H9 (cell line): ENCODE data around the gene SPAG5. TPM values are rescaled to one million over a fixed set of nuclear protein-coding genes. Genes with fewer than 3 reads are reported as not detected.
A peak's percentile ranks its signal among the peaks of the same experiment; 100 is the strongest.

Experiments used
- DNase-seq: peaks from one replicate; pipeline ENCODE4 v3.0.0-alpha.2; 2017
- H2AFZ ChIP-seq: one replicate; pipeline ENCODE4 v1.6.1; 2013; ENCODE audit warnings: mild to moderate bottlenecking, low read length, control low read depth, moderate library complexity
- H2AK5ac ChIP-seq: 2 replicates; pipeline ENCODE4 v1.6.1; 2013; ENCODE audit warnings: low read length, control low read depth, mixed read lengths; ENCODE audit not compliant: insufficient read length
- H2BK120ac ChIP-seq: one replicate; pipeline ENCODE4 v1.6.1; 2013; ENCODE audit warnings: low read depth, mild to moderate bottlenecking, low read length, control low read depth, inconsistent platforms; ENCODE audit not compliant: poor library complexity, severe bottlenecking
- H2BK12ac ChIP-seq: 2 replicates; pipeline ENCODE4 v1.6.1; 2013; ENCODE audit warnings: low read length, control low read depth, mixed read lengths, low read depth; ENCODE audit not compliant: insufficient read length
- H2BK15ac ChIP-seq: 2 replicates; pipeline ENCODE4 v1.6.1; 2013; ENCODE audit warnings: low read depth, low read length, control low read depth
- H2BK20ac ChIP-seq: one replicate; pipeline ENCODE4 v1.6.1; 2013; ENCODE audit warnings: low read depth, mild to moderate bottlenecking, low read length, control low read depth, inconsistent platforms; ENCODE audit not compliant: poor library complexity, severe bottlenecking
- H2BK5ac ChIP-seq: 2 replicates; pipeline ENCODE4 v1.6.1; 2013; ENCODE audit warnings: low read length, control low read depth, mixed read lengths; ENCODE audit not compliant: insufficient read length
- H3K14ac ChIP-seq: 2 replicates; pipeline ENCODE4 v1.6.1; 2013; ENCODE audit warnings: low read length, control low read depth; ENCODE audit not compliant: insufficient read depth
- H3K18ac ChIP-seq: 2 replicates; pipeline ENCODE4 v1.6.1; 2013; ENCODE audit warnings: low read depth, mild to moderate bottlenecking, mixed read lengths, low read length, control low read depth; ENCODE audit not compliant: insufficient read length
- H3K23ac ChIP-seq: 2 replicates; pipeline ENCODE4 v1.6.1; 2013; ENCODE audit warnings: low read length, control low read depth, mixed read lengths, low read depth; ENCODE audit not compliant: insufficient read length
- H3K23me2 ChIP-seq: 2 replicates; pipeline ENCODE4 v1.6.1; 2013; ENCODE audit warnings: low read depth, mild to moderate bottlenecking, mixed read lengths, low read length, control low read depth; ENCODE audit not compliant: insufficient read length, poor library complexity, severe bottlenecking
- H3K27ac ChIP-seq: 2 replicates; pipeline ENCODE4 v1.5.1; 2013; ENCODE audit warnings: low read length, control low read depth, mixed read lengths, low read depth; ENCODE audit not compliant: insufficient read length
- H3K27me3 ChIP-seq: 2 replicates; pipeline ENCODE4 v1.6.1; 2013; ENCODE audit warnings: low read length, control low read depth, inconsistent platforms; ENCODE audit not compliant: insufficient read depth
- H3K4ac ChIP-seq: 2 replicates; pipeline ENCODE4 v1.6.1; 2013; ENCODE audit warnings: low read depth, mild to moderate bottlenecking, control low read depth, inconsistent platforms, low read length, moderate library complexity
- H3K4me1 ChIP-seq: 2 replicates; pipeline ENCODE4 v1.6.1; 2013; ENCODE audit warnings: low read length, control low read depth, inconsistent platforms; ENCODE audit not compliant: insufficient read depth
- H3K4me2 ChIP-seq: 2 replicates; pipeline ENCODE4 v1.6.1; 2013; ENCODE audit warnings: low read length, control low read depth, mixed read lengths; ENCODE audit not compliant: insufficient read length, insufficient read depth
- H3K56ac ChIP-seq: 2 replicates; pipeline ENCODE4 v1.6.1; 2013; ENCODE audit warnings: low read depth, mild to moderate bottlenecking, mixed read lengths, low read length, control low read depth; ENCODE audit not compliant: insufficient read length
- H3K79me1 ChIP-seq: 2 replicates; pipeline ENCODE4 v1.6.1; 2013; ENCODE audit warnings: low read depth, mild to moderate bottlenecking, moderate library complexity, low read length, control low read depth, inconsistent platforms; ENCODE audit not compliant: insufficient read depth, poor library complexity, severe bottlenecking
- H3K79me2 ChIP-seq: 2 replicates; pipeline ENCODE4 v1.6.1; 2013; ENCODE audit warnings: low read length, control low read depth, inconsistent platforms; ENCODE audit not compliant: insufficient read depth
- H3K9ac ChIP-seq: 2 replicates; pipeline ENCODE4 v1.6.1; 2013; ENCODE audit warnings: low read length, control low read depth, mixed read lengths; ENCODE audit not compliant: insufficient read length; ENCODE audit errors: extremely low read depth
- H3K9me3 ChIP-seq: one replicate; pipeline ENCODE4 v1.6.1; 2013; ENCODE audit warnings: low read depth, low read length, inconsistent platforms; ENCODE audit not compliant: control insufficient read depth
- H3T11ph ChIP-seq: one replicate; pipeline ENCODE4 v1.6.1; 2013; ENCODE audit warnings: mild to moderate bottlenecking, low read length, control low read depth, inconsistent platforms
- H4K20me1 ChIP-seq: one replicate; pipeline ENCODE4 v1.6.1; 2013; ENCODE audit not compliant: control insufficient read depth, insufficient read length, insufficient read depth
- H4K5ac ChIP-seq: 2 replicates; pipeline ENCODE4 v1.6.1; 2013; ENCODE audit warnings: low read depth, mild to moderate bottlenecking, mixed read lengths, low read length, control low read depth; ENCODE audit not compliant: insufficient read length
- H4K8ac ChIP-seq: replicated peaks from 2 replicates; pipeline ENCODE4 v1.6.1; 2013; ENCODE audit warnings: low read length, control low read depth, mixed read lengths, low read depth; ENCODE audit not compliant: insufficient read length
- H4K91ac ChIP-seq: 2 replicates; pipeline ENCODE4 v1.6.1; 2013; ENCODE audit warnings: low read depth, mild to moderate bottlenecking, moderate library complexity, mixed read lengths, low read length, control low read depth; ENCODE audit not compliant: insufficient read length
- H3K27ac Mint-ChIP-seq, 3 experiments: 2 replicates in 2 of 3; 3 replicates in 1 of 3; pipeline ENCODE4 v1.8.0; 2020 to 2021; ENCODE audit warnings: mixed read lengths in 3 of 3, mild to moderate bottlenecking in 1 of 3, moderate library complexity in 1 of 3
- H3K27me3 Mint-ChIP-seq: 2 replicates; pipeline ENCODE4 v1.8.0; 2021; ENCODE audit warnings: low read depth, mild to moderate bottlenecking, moderate library complexity, mixed read lengths
- H3K36me3 Mint-ChIP-seq, 3 experiments: 2 replicates in 2 of 3; 3 replicates in 1 of 3; pipeline ENCODE4 v1.8.0; 2020 to 2021; ENCODE audit warnings: low read depth in 3 of 3, mixed read lengths in 3 of 3; ENCODE audit not compliant: insufficient read depth in 1 of 3
- H3K4me1 Mint-ChIP-seq, 2 experiments: 2 replicates each; pipeline ENCODE4 v1.8.0; 2020; ENCODE audit warnings: mixed read lengths in 2 of 2
- H3K4me3 Mint-ChIP-seq, 2 experiments: 2 replicates in 1 of 2; 3 replicates in 1 of 2; pipeline ENCODE4 v1.8.0; 2020 to 2021; ENCODE audit warnings: mild to moderate bottlenecking in 2 of 2, mixed read lengths in 2 of 2, moderate library complexity in 1 of 2
- H3K9me3 Mint-ChIP-seq, 2 experiments: 2 replicates in 1 of 2; 3 replicates in 1 of 2; pipeline ENCODE4 v1.8.0; 2020; ENCODE audit warnings: mild to moderate bottlenecking in 2 of 2, mixed read lengths in 2 of 2, moderate library complexity in 1 of 2
- CTCF ChIP-seq: fragments of 200-600 bp; sonication (generic); conservative IDR thresholded peaks from 3 replicates; pipeline ENCODE4 v1.8.0; 2021; ENCODE audit warnings: antibody characterized with exemption, mild to moderate bottlenecking
- WGBS: extraction: QIAGEN DNeasy Blood & Tissue Kit; methylation state at CpG from one replicate; pipeline ENCODE4 v1.1.7; 2013; ENCODE audit warnings: missing lambda C conversion rate, low lambda C conversion rate, mixed read lengths; ENCODE audit not compliant: insufficient read length; ENCODE audit errors: extremely low coverage; 5-methylcytosine and 5-hydroxymethylcytosine counted together
- total RNA-seq: library from RNA; stranded (reverse); gene quantifications from 2 replicates; pipeline ENCODE4 v1.2.1, GENCODE V29; 2021

The SPAG5 gene
- total RNA-seq, 1 experiment from 2014 or later, result 122 TPM

- H3K27me3 ChIP-seq, result no peaks in the 10 kb centered on the region
- WGBS, result no CpG with 5 or more reads among the region's 3 CpGs
- H3K4me1 ChIP-seq, result no peaks in the 10 kb centered on the region
- H2BK5ac ChIP-seq, result no peak overlapping the region
- H3K79me1 ChIP-seq, result no peaks in the 10 kb centered on the region
- no peak overlapping the region for H3K14ac ChIP-seq
- no peak overlapping the region for H2AK5ac ChIP-seq
- no peaks in the 10 kb centered on the region for H3K9me3 ChIP-seq
- no peak overlapping the region for H2BK15ac ChIP-seq
- H3K27me3 Mint-ChIP-seq, result peaks cover 4% of the 10 kb centered on the region
- no peak overlapping the region for H2BK120ac ChIP-seq
- H3K4ac ChIP-seq, result no peak overlapping the region
- H3K4me1 Mint-ChIP-seq, result peaks cover 12 to 19% of the 10 kb centered on the region in 2 experiments
- no peak overlapping the region for H3T11ph ChIP-seq
- no peak for TF ChIP-seq CTCF
- no peak overlapping the region for H2BK12ac ChIP-seq
- no peak for DNase-seq
- no peak overlapping the region for H4K5ac ChIP-seq
- H3K4me3 Mint-ChIP-seq, result no peak overlapping the region; a peak in 1 of 5 replicates
- H3K23me2 ChIP-seq, result no peaks in the 10 kb centered on the region
- no peak overlapping the region for H4K8ac ChIP-seq
- peaks cover 27 to 58% (median 57%) of the 10 kb centered on the region in 3 experiments; a peak in 6 of 7 replicates for H3K36me3 Mint-ChIP-seq
- no peak overlapping the region for H3K4me2 ChIP-seq
- no peak overlapping the region for H2AFZ ChIP-seq
- H3K27ac ChIP-seq, result no peak overlapping the region
- peaks cover 2% of the 10 kb centered on the region for H4K20me1 ChIP-seq
- no peak overlapping the region for H3K23ac ChIP-seq
- no peak overlapping the region for H3K9ac ChIP-seq
- H3K18ac ChIP-seq, result no peak overlapping the region
- H4K91ac ChIP-seq, result no peak overlapping the region
- no peaks in the 10 kb centered on the region for H3K9me3 Mint-ChIP-seq
- no peak overlapping the region for H2BK20ac ChIP-seq
- H3K27ac Mint-ChIP-seq, result peak overlapping the region in 2 of 3 experiments; percentile 91 to 94; a peak in 2 of 7 replicates
- no peak overlapping the region for H3K56ac ChIP-seq
- no peaks in the 10 kb centered on the region for H3K79me2 ChIP-seq
These were observed 21.4 kb downstream of the SPAG5 start for GRCh38 chr17:28577466-28577824.
